Suprapubic skin (tissue), 4 donors: Measurements from ENCODE around the gene YY1AP1.

Experiments
- EP300 ChIP-seq: sonication (generic); formaldehyde crosslinking; IDR thresholded peaks from one replicate; pipeline ENCODE4 v1.6.1; 2017; ENCODE audit warnings: antibody characterized with exemption
- POLR2A ChIP-seq, 2 donors: fragments of 450-650 bp; IDR thresholded peaks; one replicate each; pipeline ENCODE4 v1.6.1; 2017; ENCODE audit warnings: antibody characterized with exemption in 2 of 2, mild to moderate bottlenecking in 2 of 2, moderate library complexity in 2 of 2
- POLR2AphosphoS5 ChIP-seq, 3 donors: sonication (generic); formaldehyde crosslinking; IDR thresholded peaks; one replicate each; pipeline ENCODE4 v1.6.1; 2017; ENCODE audit warnings: antibody characterized with exemption in 3 of 3
- TF ChIP-seq, protein P1 (sequence below), 2 donors: fragments of 200-600 bp in 1 of 2; fragments of 450-650 bp in 1 of 2; sonication (generic) in 1 of 2; IDR thresholded peaks; one replicate each; pipeline ENCODE4 v1.5.1; 2016 to 2019; ENCODE audit warnings: antibody characterized with exemption in 2 of 2, mild to moderate bottlenecking in 1 of 2, moderate library complexity in 1 of 2

DNA sequence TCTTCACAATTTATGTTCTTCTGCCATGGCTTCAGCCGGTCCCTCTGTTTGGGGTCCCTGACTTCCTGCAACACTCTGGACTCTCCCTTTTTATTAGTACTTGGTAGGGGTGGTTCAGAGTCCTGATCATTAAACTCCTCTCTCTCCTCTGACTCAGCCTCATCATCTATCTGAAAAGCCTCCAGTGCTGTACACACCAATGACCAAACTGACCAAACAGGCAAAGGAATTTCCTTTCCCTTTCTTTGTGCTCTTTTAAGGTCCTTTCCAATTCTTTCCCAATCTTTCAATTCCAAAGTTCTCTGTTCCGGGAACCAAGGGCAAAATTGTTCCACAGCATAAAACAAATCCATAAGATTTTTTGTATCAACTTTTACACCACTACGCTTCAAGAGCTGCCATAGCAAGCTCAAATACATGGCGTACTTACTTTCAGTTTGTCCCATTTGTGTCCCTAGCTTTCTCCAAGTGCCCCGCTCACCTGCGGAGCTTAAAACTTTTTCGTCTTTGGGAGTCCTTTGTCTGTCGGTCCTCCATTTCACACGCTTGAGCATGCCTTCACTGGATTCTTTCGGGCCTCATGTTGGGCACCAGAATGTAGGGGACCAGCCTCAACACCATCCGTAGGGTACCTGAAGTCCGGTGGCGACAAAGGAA, 9.9 kb upstream of the YY1AP1 start:
- TF ChIP-seq EP300 (no peak), POLR2A (IDR thresholded peaks at IDR 0.05) (no peak), POLR2AphosphoS5 (IDR thresholded peaks at IDR 0.05) (no peak)
- TF ChIP-seq, protein P1, sequence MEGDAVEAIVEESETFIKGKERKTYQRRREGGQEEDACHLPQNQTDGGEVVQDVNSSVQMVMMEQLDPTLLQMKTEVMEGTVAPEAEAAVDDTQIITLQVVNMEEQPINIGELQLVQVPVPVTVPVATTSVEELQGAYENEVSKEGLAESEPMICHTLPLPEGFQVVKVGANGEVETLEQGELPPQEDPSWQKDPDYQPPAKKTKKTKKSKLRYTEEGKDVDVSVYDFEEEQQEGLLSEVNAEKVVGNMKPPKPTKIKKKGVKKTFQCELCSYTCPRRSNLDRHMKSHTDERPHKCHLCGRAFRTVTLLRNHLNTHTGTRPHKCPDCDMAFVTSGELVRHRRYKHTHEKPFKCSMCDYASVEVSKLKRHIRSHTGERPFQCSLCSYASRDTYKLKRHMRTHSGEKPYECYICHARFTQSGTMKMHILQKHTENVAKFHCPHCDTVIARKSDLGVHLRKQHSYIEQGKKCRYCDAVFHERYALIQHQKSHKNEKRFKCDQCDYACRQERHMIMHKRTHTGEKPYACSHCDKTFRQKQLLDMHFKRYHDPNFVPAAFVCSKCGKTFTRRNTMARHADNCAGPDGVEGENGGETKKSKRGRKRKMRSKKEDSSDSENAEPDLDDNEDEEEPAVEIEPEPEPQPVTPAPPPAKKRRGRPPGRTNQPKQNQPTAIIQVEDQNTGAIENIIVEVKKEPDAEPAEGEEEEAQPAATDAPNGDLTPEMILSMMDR (IDR thresholded peaks at IDR 0.05), result no peak
